Smooth muscle cell (in vitro differentiated cells): ENCODE measurements around the gene ITIH4. TPM values are rescaled to one million over a fixed set of nuclear protein-coding genes. Genes with fewer than 3 reads are reported as not detected.

Source experiments
- DNase-seq: peaks from one replicate; lab custom pipeline; 2025; ENCODE audit not compliant: unreplicated experiment; lab: John Stamatoyannopoulos, UW
- H2AFZ ChIP-seq: fragments of 200-600 bp; sonication (generic); 2 replicates; pipeline ENCODE4 v1.6.0; 2016; ENCODE audit warnings: antibody characterized with exemption, low read depth, mild to moderate bottlenecking
- H3F3A ChIP-seq: fragments of 200-600 bp; sonication (generic); 2 replicates; pipeline ENCODE4 v1.6.0; 2017; ENCODE audit warnings: antibody characterized with exemption, low read depth
- H3K27ac ChIP-seq: fragments of 200-600 bp; sonication (generic); 2 replicates; pipeline ENCODE4 v1.5.1; 2016; ENCODE audit warnings: low read depth, mild to moderate bottlenecking
- H3K27me3 ChIP-seq: fragments of 200-600 bp; sonication (generic); 2 replicates; pipeline ENCODE4 v1.6.1; 2016; ENCODE audit warnings: low read depth, mild to moderate bottlenecking
- H3K36me3 ChIP-seq: fragments of 200-600 bp; sonication (generic); 2 replicates; pipeline ENCODE4 v1.5.1; 2016; ENCODE audit warnings: low read depth
- H3K4me1 ChIP-seq: fragments of 200-600 bp; sonication (generic); 2 replicates; pipeline ENCODE4 v1.5.1; 2016; ENCODE audit warnings: low read depth
- H3K4me2 ChIP-seq: fragments of 200-600 bp; sonication (generic); 2 replicates; pipeline ENCODE4 v1.6.0; 2016; ENCODE audit warnings: mild to moderate bottlenecking
- H3K4me3 ChIP-seq: fragments of 200-600 bp; sonication (generic); 2 replicates; pipeline ENCODE4 v1.5.1; 2016; ENCODE audit warnings: mild to moderate bottlenecking
- H3K79me2 ChIP-seq: fragments of 200-600 bp; sonication (generic); 2 replicates; pipeline ENCODE4 v1.6.0; 2016; ENCODE audit warnings: low read depth, mild to moderate bottlenecking
- H3K9ac ChIP-seq: fragments of 200-600 bp; sonication (generic); 2 replicates; pipeline ENCODE4 v1.6.0; 2016; ENCODE audit warnings: low read depth
- H3K9me3 ChIP-seq: fragments of 200-600 bp; sonication (generic); replicated peaks from 2 replicates; pipeline ENCODE4 v1.5.1; 2016; ENCODE audit warnings: low read depth
- H4K20me1 ChIP-seq: fragments of 200-600 bp; sonication (generic); 2 replicates; pipeline ENCODE4 v1.6.0; 2016; ENCODE audit warnings: low read depth
- CTCF ChIP-seq: fragments of 200-600 bp; sonication (generic); IDR thresholded peaks from 2 replicates; pipeline ENCODE4 v1.5.1; 2017; ENCODE audit warnings: borderline replicate concordance, mild to moderate bottlenecking, antibody characterized with exemption; ENCODE audit not compliant: insufficient read depth, poor library complexity, severe bottlenecking
- WGBS: methylation state at CpG from one replicate; pipeline ENCODE4 v1.1.7; 2016; ENCODE audit warnings: low lambda C conversion rate; 5-methylcytosine and 5-hydroxymethylcytosine counted together
- polyA plus RNA-seq: library from polyadenylated mRNA; unstranded; fragments of >200 nt; fragmentation: Nextera tagmentation; extraction: Ambion mirVana; gene quantifications from 2 replicates; pipeline ENCODE4 v1.2.1, GENCODE V29; 2016
- total RNA-seq: library from RNA; depleted of rRNA; stranded (reverse); fragments of >200 nt; gene quantifications from 2 replicates; pipeline ENCODE4 v1.2.3, GENCODE V29; 2014

Gene ITIH4
- total and polyA plus RNA-seq, 2 experiments from 2014 or later: 1.6 TPM

- H4K20me1 ChIP-seq: peaks cover 40% of the 10 kb centered on the region
- DNase-seq: no peak
- H3K27ac ChIP-seq: no peak overlapping the region
- H3K79me2 ChIP-seq: no peaks in the 10 kb centered on the region
- no peak overlapping the region for H3K9ac ChIP-seq
- 89% methylated on average over 5 of the region's 5 CpGs for WGBS
- H2AFZ ChIP-seq: no peak overlapping the region
- TF ChIP-seq CTCF: no peak
- H3K4me3 ChIP-seq: no peak overlapping the region
- no peaks in the 10 kb centered on the region for H3K36me3 ChIP-seq
- no peaks in the 10 kb centered on the region for H3K9me3 ChIP-seq
- no peaks in the 10 kb centered on the region for H3K27me3 ChIP-seq
- no peak overlapping the region for H3K4me2 ChIP-seq
- no peaks in the 10 kb centered on the region for H3F3A ChIP-seq
- H3K4me1 ChIP-seq: no peaks in the 10 kb centered on the region
These were observed 27.4 kb upstream of the ITIH4 start for GRCh38 chr3:52857864-52858263.

GRCh38 chr3:52857133-52857532 lies 26.7 kb upstream of the ITIH4 start:
- Histone ChIP-seq H3K9me3 (no peaks in the 10 kb centered on the region), H3K4me3 (no peak overlapping the region), H2AFZ (no peak overlapping the region), H3K4me2 (no peak overlapping the region), H3K9ac (no peak overlapping the region), H3F3A (no peaks in the 10 kb centered on the region), H3K27ac (no peak overlapping the region), H3K4me1 (no peaks in the 10 kb centered on the region), H3K27me3 (no peaks in the 10 kb centered on the region), H4K20me1 (peaks cover 40% of the 10 kb centered on the region), H3K36me3 (no peaks in the 10 kb centered on the region), H3K79me2 (no peaks in the 10 kb centered on the region)
- WGBS: 92% methylated on average over 3 of the region's 3 CpGs
- no peak for DNase-seq
- no peak for TF ChIP-seq CTCF

GRCh38 chr3:52856666-52857065 lies 26.2 kb upstream of the ITIH4 start:
- no peak overlapping the region for H2AFZ ChIP-seq
- DNase-seq: no peak
- peaks cover 40% of the 10 kb centered on the region for H4K20me1 ChIP-seq
- no peaks in the 10 kb centered on the region for H3F3A ChIP-seq
- no peak overlapping the region for H3K4me3 ChIP-seq
- no peak overlapping the region for H3K9ac ChIP-seq
- no peak for TF ChIP-seq CTCF
- H3K27me3 ChIP-seq: no peaks in the 10 kb centered on the region
- H3K9me3 ChIP-seq: no peaks in the 10 kb centered on the region
- H3K79me2 ChIP-seq: no peaks in the 10 kb centered on the region
- no peak overlapping the region for H3K27ac ChIP-seq
- H3K36me3 ChIP-seq: no peaks in the 10 kb centered on the region
- WGBS: 99% methylated on average over 5 of the region's 5 CpGs
- no peak overlapping the region for H3K4me2 ChIP-seq
- no peaks in the 10 kb centered on the region for H3K4me1 ChIP-seq

GRCh38 chr3:52854013-52854412 lies 23.5 kb upstream of the ITIH4 start:
- Histone ChIP-seq H3K4me1 (no peaks in the 10 kb centered on the region), H3K4me3 (no peak overlapping the region), H2AFZ (no peak overlapping the region), H3K4me2 (no peak overlapping the region), H3F3A (no peaks in the 10 kb centered on the region), H4K20me1 (peaks cover 40% of the 10 kb centered on the region), H3K79me2 (no peaks in the 10 kb centered on the region), H3K27me3 (no peaks in the 10 kb centered on the region), H3K9me3 (no peaks in the 10 kb centered on the region), H3K27ac (no peak overlapping the region), H3K9ac (no peak overlapping the region), H3K36me3 (no peaks in the 10 kb centered on the region)
- no peak for TF ChIP-seq CTCF
- 92% methylated on average over 2 of the region's 2 CpGs for WGBS
- no peak for DNase-seq
